ENCODE measurements around the gene QKI.

- TF ChIP-seq CTCF (IDR thresholded peaks at IDR 0.05) (no peak), POLR2A (IDR thresholded peaks at IDR 0.05) (no peak)
Measured at GRCh38 chr6:163383912-163384311, 30.6 kb upstream of the QKI start.
